Measurements from ENCODE around the gene ICAM1. TPM values are rescaled to one million over a fixed set of nuclear protein-coding genes. Genes with fewer than 3 reads are reported as not detected.

The ICAM1 gene
- total RNA-seq, 1 experiment from 2014 or later: 4.6 TPM

DNA sequence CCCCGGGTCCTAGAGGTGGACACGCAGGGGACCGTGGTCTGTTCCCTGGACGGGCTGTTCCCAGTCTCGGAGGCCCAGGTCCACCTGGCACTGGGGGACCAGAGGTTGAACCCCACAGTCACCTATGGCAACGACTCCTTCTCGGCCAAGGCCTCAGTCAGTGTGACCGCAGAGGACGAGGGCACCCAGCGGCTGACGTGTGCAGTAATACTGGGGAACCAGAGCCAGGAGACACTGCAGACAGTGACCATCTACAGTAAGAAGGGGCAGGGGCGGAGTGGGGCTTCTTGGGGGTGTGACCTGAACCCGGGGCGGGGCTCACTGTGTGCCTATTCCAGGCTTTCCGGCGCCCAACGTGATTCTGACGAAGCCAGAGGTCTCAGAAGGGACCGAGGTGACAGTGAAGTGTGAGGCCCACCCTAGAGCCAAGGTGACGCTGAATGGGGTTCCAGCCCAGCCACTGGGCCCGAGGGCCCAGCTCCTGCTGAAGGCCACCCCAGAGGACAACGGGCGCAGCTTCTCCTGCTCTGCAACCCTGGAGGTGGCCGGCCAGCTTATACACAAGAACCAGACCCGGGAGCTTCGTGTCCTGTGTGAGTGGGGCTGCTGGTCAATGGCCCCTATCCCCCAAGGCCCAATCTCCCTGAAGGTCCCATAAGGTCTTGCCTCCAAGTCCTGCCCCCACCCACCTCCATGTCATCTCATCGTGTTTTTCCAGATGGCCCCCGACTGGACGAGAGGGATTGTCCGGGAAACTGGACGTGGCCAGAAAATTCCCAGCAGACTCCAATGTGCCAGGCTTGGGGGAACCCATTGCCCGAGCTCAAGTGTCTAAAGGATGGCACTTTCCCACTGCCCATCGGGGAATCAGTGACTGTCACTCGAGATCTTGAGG, 13.4 kb downstream of the ICAM1 start:
- H3K9me3 Mint-ChIP-seq (ENCODE audit: unreplicated experiment): no peaks in the 10 kb centered on the region
- ChIA-PET CTCF (interaction anchor here (0.7 to 1.4 kb wide), 4 partner anchors 12 to 104 kb away, joined by 3 to 5 read pairs (median 3); no protein-coding TSS in a partner anchor), POLR2A (interaction anchor here (0.7 kb wide), 1 partner anchor 15 kb away, joined by 3 read pairs; no protein-coding TSS in a partner anchor)
- peaks cover 29% of the 10 kb centered on the region for H3K4me1 Mint-ChIP-seq (ENCODE audit: insufficient read depth, unreplicated experiment)
- no peaks in the 10 kb centered on the region for H3K27me3 Mint-ChIP-seq (ENCODE audit: insufficient read depth, unreplicated experiment)
- TF ChIP-seq, protein P1, sequence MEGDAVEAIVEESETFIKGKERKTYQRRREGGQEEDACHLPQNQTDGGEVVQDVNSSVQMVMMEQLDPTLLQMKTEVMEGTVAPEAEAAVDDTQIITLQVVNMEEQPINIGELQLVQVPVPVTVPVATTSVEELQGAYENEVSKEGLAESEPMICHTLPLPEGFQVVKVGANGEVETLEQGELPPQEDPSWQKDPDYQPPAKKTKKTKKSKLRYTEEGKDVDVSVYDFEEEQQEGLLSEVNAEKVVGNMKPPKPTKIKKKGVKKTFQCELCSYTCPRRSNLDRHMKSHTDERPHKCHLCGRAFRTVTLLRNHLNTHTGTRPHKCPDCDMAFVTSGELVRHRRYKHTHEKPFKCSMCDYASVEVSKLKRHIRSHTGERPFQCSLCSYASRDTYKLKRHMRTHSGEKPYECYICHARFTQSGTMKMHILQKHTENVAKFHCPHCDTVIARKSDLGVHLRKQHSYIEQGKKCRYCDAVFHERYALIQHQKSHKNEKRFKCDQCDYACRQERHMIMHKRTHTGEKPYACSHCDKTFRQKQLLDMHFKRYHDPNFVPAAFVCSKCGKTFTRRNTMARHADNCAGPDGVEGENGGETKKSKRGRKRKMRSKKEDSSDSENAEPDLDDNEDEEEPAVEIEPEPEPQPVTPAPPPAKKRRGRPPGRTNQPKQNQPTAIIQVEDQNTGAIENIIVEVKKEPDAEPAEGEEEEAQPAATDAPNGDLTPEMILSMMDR (IDR thresholded peaks at IDR 0.05; ENCODE audit: unreplicated experiment): no peak
- intact Hi-C loops (cut with micrococcal nuclease): no loop called here
- no peak for DNase-seq (ENCODE audit: unreplicated experiment)
- H3K4me3 Mint-ChIP-seq (ENCODE audit: unreplicated experiment): no peak overlapping the region
- BruUV-seq (replicated peaks): no TSS peak
- H3K36me3 Mint-ChIP-seq (ENCODE audit: insufficient read depth, unreplicated experiment): peaks cover 6% of the 10 kb centered on the region
- no peak overlapping the region for H3K27ac Mint-ChIP-seq (ENCODE audit: low read depth, unreplicated experiment)

DNA sequence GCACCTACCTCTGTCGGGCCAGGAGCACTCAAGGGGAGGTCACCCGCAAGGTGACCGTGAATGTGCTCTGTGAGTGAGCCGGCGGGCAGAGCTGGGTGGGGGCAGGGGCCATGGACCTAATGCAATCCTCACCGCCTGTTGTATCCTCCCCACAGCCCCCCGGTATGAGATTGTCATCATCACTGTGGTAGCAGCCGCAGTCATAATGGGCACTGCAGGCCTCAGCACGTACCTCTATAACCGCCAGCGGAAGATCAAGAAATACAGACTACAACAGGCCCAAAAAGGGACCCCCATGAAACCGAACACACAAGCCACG, 14.0 kb downstream of the ICAM1 start:
- Mint-ChIP-seq H3K27me3 (ENCODE audit: insufficient read depth, unreplicated experiment) (no peaks in the 10 kb centered on the region), H3K27ac (ENCODE audit: low read depth, unreplicated experiment) (peak overlapping the region; percentile 5)

DNA sequence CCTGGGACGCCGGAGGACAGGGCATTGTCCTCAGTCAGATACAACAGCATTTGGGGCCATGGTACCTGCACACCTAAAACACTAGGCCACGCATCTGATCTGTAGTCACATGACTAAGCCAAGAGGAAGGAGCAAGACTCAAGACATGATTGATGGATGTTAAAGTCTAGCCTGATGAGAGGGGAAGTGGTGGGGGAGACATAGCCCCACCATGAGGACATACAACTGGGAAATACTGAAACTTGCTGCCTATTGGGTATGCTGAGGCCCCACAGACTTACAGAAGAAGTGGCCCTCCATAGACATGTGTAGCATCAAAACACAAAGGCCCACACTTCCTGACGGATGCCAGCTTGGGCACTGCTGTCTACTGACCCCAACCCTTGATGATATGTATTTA, 14.5 kb downstream of the ICAM1 start:
- H3K27ac Mint-ChIP-seq (ENCODE audit: low read depth, unreplicated experiment): peak overlapping the region; percentile 5
- TF ChIP-seq, protein P1 (IDR thresholded peaks at IDR 0.05; ENCODE audit: unreplicated experiment): no peak
- ChIA-PET CTCF (interaction anchor here (0.9 to 1.8 kb wide), 5 partner anchors 14 to 113 kb away, joined by 3 to 7 read pairs (median 3); no protein-coding TSS in a partner anchor), POLR2A (interaction anchor here (0.6 to 1.7 kb wide), 4 partner anchors 15 to 115 kb away, joined by 4 to 14 read pairs (median 5); partner anchors contain the start of genes ICAM1, RAVER1 and TYK2)
- no peaks in the 10 kb centered on the region for H3K36me3 Mint-ChIP-seq (ENCODE audit: insufficient read depth, unreplicated experiment)
- no peaks in the 10 kb centered on the region for H3K9me3 Mint-ChIP-seq (ENCODE audit: unreplicated experiment)
- intact Hi-C loops (cut with micrococcal nuclease): no loop called here
- BruUV-seq (replicated peaks): no TSS peak
- no peak for DNase-seq (ENCODE audit: unreplicated experiment)
- H3K27me3 Mint-ChIP-seq (ENCODE audit: insufficient read depth, unreplicated experiment): no peaks in the 10 kb centered on the region
- H3K4me1 Mint-ChIP-seq (ENCODE audit: insufficient read depth, unreplicated experiment): peaks cover 28% of the 10 kb centered on the region
- H3K4me3 Mint-ChIP-seq (ENCODE audit: unreplicated experiment): no peak overlapping the region

More for the DNA sequence above, 14.0 kb downstream of the ICAM1 start:
- Mint-ChIP-seq H3K4me1 (ENCODE audit: insufficient read depth, unreplicated experiment) (peaks cover 26% of the 10 kb centered on the region), H3K36me3 (ENCODE audit: insufficient read depth, unreplicated experiment) (peaks cover under 1% of the 10 kb centered on the region), H3K4me3 (ENCODE audit: unreplicated experiment) (no peak overlapping the region), H3K9me3 (ENCODE audit: unreplicated experiment) (no peaks in the 10 kb centered on the region)
- no peak for DNase-seq (ENCODE audit: unreplicated experiment)
- BruUV-seq (replicated peaks): no TSS peak
- TF ChIP-seq, protein P1 (IDR thresholded peaks at IDR 0.05; ENCODE audit: unreplicated experiment): no peak
- ChIA-PET CTCF (interaction anchor here (0.7 to 1.4 kb wide), 3 partner anchors 13 to 104 kb away, joined by 3 read pairs; no protein-coding TSS in a partner anchor), POLR2A (interaction anchor here (0.6 to 0.7 kb wide), 2 partner anchors 16 to 115 kb away, joined by 3 to 4 read pairs; no protein-coding TSS in a partner anchor)
- intact Hi-C loops (cut with micrococcal nuclease): no loop called here
